Duodenal mucosa (tissue), 2 donors: ENCODE data around the gene WNT3.
"Not testable (repeated sequence)": the region's sequence is repeated elsewhere in the genome, so short reads cannot be mapped to it uniquely, and the experiment has no call there.

Source experiments
- H3K27ac ChIP-seq: one replicate; pipeline ENCODE4 v1.7.0; 2013; ENCODE audit warnings: low read depth, low read length
- H3K27me3 ChIP-seq, 2 donors: one replicate each; pipeline ENCODE4 v1.7.0; 2013; ENCODE audit warnings: low read length in 2 of 2, control low read depth in 1 of 2; ENCODE audit not compliant: insufficient read depth in 2 of 2, control insufficient read depth in 1 of 2
- H3K36me3 ChIP-seq, 2 donors: one replicate each; pipeline ENCODE4 v1.7.0; 2013; ENCODE audit warnings: low read length in 2 of 2, control low read depth in 1 of 2; ENCODE audit not compliant: insufficient read depth in 2 of 2, control insufficient read depth in 1 of 2
- H3K4me1 ChIP-seq, 2 donors: one replicate each; pipeline ENCODE4 v1.7.0; 2013; ENCODE audit warnings: low read length in 2 of 2, control low read depth in 1 of 2; ENCODE audit not compliant: insufficient read depth in 2 of 2, control insufficient read depth in 1 of 2
- H3K4me3 ChIP-seq, 2 donors: one replicate each; pipeline ENCODE4 v1.7.0; 2013; ENCODE audit warnings: low read length in 2 of 2, low read depth in 1 of 2
- H3K9ac ChIP-seq, 2 donors: one replicate each; pipeline ENCODE4 v1.7.0; 2013; ENCODE audit warnings: low read length in 2 of 2, low read depth in 1 of 2
- H3K9me3 ChIP-seq, 2 donors: one replicate each; pipeline ENCODE4 v1.7.0; 2013; ENCODE audit warnings: low read length in 2 of 2, control low read depth in 1 of 2; ENCODE audit not compliant: control insufficient read depth in 1 of 2

The WNT3 gene

GRCh38 chr17:46758614-46759013 is 59.9 kb downstream of the WNT3 start:
- H3K4me3 ChIP-seq: no peak overlapping the region
- H3K4me1 ChIP-seq: no peaks in the 10 kb centered on the region
- no peak overlapping the region for H3K9ac ChIP-seq
- H3K36me3 ChIP-seq: peaks cover 11 to 34% of the 10 kb centered on the region in 2 donors
- H3K27ac ChIP-seq: no peak overlapping the region
- no peaks in the 10 kb centered on the region for H3K27me3 ChIP-seq
- H3K9me3 ChIP-seq: no peaks in the 10 kb centered on the region

GRCh38 chr17:46757588-46757987 is 60.9 kb downstream of the WNT3 start:
- H3K36me3 ChIP-seq: peaks cover 14 to 40% of the 10 kb centered on the region in 2 donors
- not testable (repeated sequence) for H3K9ac ChIP-seq, H3K4me1 ChIP-seq, H3K9me3 ChIP-seq, H3K27me3 ChIP-seq, H3K27ac ChIP-seq, H3K4me3 ChIP-seq

- Histone ChIP-seq H3K9me3 (no peaks in the 10 kb centered on the region), H3K9ac (no peak overlapping the region), H3K4me1 (no peaks in the 10 kb centered on the region), H3K36me3 (peaks cover 18 to 47% of the 10 kb centered on the region in 2 donors), H3K4me3 (no peak overlapping the region), H3K27me3 (no peaks in the 10 kb centered on the region), H3K27ac (no peak overlapping the region)
Measured at GRCh38 chr17:46756861-46757260, 61.6 kb downstream of the WNT3 start.

- H3K36me3 ChIP-seq: peaks cover 24 to 53% of the 10 kb centered on the region in 2 donors
- no peak overlapping the region for H3K27ac ChIP-seq
- no peaks in the 10 kb centered on the region for H3K4me1 ChIP-seq
Measured at GRCh38 chr17:46756081-46756735, 62.3 kb downstream of the WNT3 start.

GRCh38 chr17:46753776-46754175 is 64.7 kb downstream of the WNT3 start:
- H3K36me3 ChIP-seq: peaks cover 30 to 55% of the 10 kb centered on the region in 2 donors
- no peaks in the 10 kb centered on the region for H3K27me3 ChIP-seq
- H3K9ac ChIP-seq: no peak overlapping the region
- H3K4me3 ChIP-seq: no peak overlapping the region
- no peak overlapping the region for H3K27ac ChIP-seq
- no peaks in the 10 kb centered on the region for H3K9me3 ChIP-seq
- no peaks in the 10 kb centered on the region for H3K4me1 ChIP-seq

More at GRCh38 chr17:46756081-46756735, 62.3 kb downstream of the WNT3 start:
- no peaks in the 10 kb centered on the region for H3K9me3 ChIP-seq
- H3K4me3 ChIP-seq: no peak overlapping the region
- no peaks in the 10 kb centered on the region for H3K27me3 ChIP-seq
- no peak overlapping the region for H3K9ac ChIP-seq

GRCh38 chr17:46751425-46751824 is 67.1 kb downstream of the WNT3 start:
- peaks cover 30 to 51% of the 10 kb centered on the region in 2 donors for H3K36me3 ChIP-seq
- H3K4me1 ChIP-seq: no peaks in the 10 kb centered on the region
- H3K9ac ChIP-seq: no peak overlapping the region
- no peak overlapping the region for H3K4me3 ChIP-seq
- H3K27me3 ChIP-seq: no peaks in the 10 kb centered on the region
- no peaks in the 10 kb centered on the region for H3K9me3 ChIP-seq
- no peak overlapping the region for H3K27ac ChIP-seq

GRCh38 chr17:46745376-46745775 is 73.1 kb downstream of the WNT3 start:
- peaks cover 4 to 14% of the 10 kb centered on the region in 2 donors for H3K4me1 ChIP-seq

GRCh38 chr17:46744441-46744840 is 74.1 kb downstream of the WNT3 start:
- Histone ChIP-seq H3K9ac (no peak overlapping the region), H3K36me3 (peaks cover 0 to 1% of the 10 kb centered on the region in 2 donors), H3K27me3 (no peaks in the 10 kb centered on the region), H3K27ac (no peak overlapping the region), H3K4me3 (no peak overlapping the region), H3K4me1 (peaks cover 4 to 14% of the 10 kb centered on the region in 2 donors), H3K9me3 (no peaks in the 10 kb centered on the region)

More at GRCh38 chr17:46745376-46745775, 73.1 kb downstream of the WNT3 start:
- no peak overlapping the region for H3K4me3 ChIP-seq
- H3K9me3 ChIP-seq: no peaks in the 10 kb centered on the region
- H3K9ac ChIP-seq: no peak overlapping the region
- no peak overlapping the region for H3K27ac ChIP-seq
- peaks cover 6% of the 10 kb centered on the region in 2 donors for H3K36me3 ChIP-seq
- H3K27me3 ChIP-seq: no peaks in the 10 kb centered on the region

- Histone ChIP-seq H3K36me3 (no peaks in the 10 kb centered on the region), H3K9me3 (no peaks in the 10 kb centered on the region), H3K27ac (no peak overlapping the region), H3K4me1 (peaks cover 4 to 14% of the 10 kb centered on the region in 2 donors), H3K9ac (no peak overlapping the region), H3K4me3 (no peak overlapping the region), H3K27me3 (no peaks in the 10 kb centered on the region)
Measured at GRCh38 chr17:46742565-46743270, 75.8 kb downstream of the WNT3 start.

- Histone ChIP-seq H3K36me3 (no peaks in the 10 kb centered on the region), H3K4me3 (no peak overlapping the region), H3K27ac (no peak overlapping the region), H3K27me3 (no peaks in the 10 kb centered on the region), H3K9ac (no peak overlapping the region), H3K4me1 (peaks cover 4 to 14% of the 10 kb centered on the region in 2 donors), H3K9me3 (no peaks in the 10 kb centered on the region)
Measured at GRCh38 chr17:46741122-46741730, 77.3 kb downstream of the WNT3 start.
